Cortex of kidney (tissue), 1 donor: ENCODE data around the gene DTNB.
"Not testable (repeated sequence)": the region's sequence is repeated elsewhere in the genome, so short reads cannot be mapped to it uniquely, and the experiment has no call there.

Source experiments
- DNase-seq: peaks from one replicate; lab custom pipeline; 2025; lab: John Stamatoyannopoulos, UW

The DTNB gene

DNA sequence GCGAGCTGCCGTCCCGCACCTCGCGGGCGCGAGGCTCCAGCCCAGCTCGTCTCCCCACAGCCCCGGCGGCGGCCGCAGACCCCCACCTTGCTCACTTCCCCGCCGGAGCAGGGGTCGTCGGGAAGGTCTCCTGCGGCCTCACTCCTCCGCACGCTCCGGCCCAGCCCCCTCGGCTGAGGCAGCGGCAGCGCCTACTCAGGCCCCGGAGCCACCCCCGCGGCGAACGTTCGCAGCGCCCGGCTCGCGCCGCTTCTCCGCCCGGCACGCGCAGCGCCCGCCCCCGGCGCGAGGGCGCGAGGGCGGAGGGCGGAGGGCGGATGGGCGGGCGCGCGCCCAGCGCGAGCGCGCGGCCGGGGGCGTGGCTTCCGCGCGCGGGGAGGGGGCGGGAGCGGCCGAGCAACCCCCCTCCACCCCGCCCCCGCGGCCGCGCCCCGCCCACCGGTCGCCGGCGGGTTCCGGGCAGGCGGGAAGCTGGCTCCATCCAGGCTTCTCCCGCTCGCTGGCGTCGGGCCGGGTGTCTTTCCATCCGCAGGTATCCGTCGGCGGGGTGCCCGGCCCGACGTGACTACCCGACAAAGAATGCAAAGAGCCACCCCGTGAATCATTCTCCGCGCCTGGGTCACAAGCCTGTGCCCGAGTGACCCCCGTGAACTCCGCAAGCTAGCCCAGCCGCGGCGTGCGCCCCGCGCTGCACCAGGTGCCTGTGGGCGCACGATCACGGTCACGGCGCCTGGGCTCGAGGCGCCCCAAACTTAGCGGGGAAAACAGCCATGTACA lies at the start of gene DTNB:
Gene DTNB, minus strand, starts transcription at position 278 of the 777 bp plus-strand sequence. CDS start 20,917 bp downstream, outside the sequence.
- DNase-seq = peak; percentile 35

DNA sequence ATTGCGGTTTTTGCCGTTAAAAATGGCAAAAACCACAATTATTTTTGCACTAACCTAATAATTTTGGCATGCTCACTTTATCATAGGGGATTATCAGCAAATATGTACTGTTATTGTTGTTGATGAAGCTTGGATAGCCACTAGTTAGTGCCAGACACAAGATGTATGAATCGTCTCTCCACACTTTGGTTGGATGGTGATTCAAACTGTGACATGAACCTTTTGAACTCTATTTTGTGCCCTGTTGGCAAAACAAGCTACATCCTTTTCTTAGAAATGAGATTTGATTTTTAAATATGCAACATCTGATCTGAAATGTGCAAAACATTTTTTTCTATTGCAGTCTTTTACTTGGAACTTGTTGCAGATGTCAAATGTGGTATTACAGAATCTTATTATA lies 48.8 kb upstream of the DTNB start:
- no peak for DNase-seq

DNA sequence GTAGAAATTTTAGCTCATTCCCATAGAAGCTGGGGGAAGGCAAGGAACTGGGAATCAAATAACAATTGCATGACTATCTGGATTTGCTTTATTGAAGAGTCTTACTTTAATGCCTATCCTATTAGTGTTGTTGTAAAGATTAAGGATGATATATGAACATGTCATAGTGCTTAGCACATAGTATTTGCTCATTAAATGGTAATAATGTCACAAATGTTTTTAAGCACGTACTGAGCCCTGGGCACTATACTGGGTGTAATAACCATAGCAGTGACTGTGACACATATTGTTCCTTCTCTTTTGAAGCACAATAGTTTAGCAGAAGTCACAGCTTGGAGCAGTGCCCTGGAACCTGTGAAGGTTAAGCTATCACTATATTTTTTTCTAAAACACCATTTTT lies 47.2 kb upstream of the DTNB start:
- no peak for DNase-seq

DNA sequence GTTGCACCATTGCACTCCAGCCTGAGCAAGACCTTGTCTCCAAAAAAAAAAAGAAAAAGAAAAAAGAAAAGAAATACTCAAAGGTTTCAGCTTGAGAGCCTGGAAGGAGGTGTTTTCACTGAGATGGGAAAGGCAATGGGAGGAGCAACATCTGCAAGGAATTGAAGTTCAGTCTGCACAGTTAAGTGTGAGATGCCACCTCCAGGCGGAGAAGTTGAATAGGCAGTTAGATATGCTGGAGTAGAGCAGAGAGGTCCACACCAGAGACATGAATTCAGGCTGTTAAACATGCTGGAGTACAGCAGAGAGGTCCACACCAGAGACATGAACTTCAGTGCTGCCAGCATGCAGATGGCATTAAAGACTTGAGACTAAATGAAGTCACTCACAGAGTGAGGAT lies 41.4 kb upstream of the DTNB start:
- DNase-seq = no peak

DNA sequence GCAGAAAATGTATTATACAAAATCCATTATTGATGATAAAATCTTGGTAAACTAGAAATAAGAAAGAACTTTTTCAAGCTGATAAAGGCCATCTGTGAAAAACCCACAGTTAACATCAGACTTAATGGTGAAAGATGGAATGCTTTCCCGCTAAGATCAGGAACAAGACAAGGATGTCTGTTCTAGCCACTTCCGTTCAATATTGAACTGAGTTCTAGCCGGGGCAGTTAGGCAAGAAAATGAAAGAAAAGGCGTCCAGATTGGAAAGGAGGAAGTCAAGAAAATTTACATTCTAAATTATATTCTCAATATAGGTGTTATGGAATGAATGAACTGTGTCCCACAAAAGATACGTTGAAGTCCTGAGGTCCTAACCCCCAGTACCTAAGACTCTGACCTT lies 39.1 kb upstream of the DTNB start:
- DNase-seq = no peak

DNA sequence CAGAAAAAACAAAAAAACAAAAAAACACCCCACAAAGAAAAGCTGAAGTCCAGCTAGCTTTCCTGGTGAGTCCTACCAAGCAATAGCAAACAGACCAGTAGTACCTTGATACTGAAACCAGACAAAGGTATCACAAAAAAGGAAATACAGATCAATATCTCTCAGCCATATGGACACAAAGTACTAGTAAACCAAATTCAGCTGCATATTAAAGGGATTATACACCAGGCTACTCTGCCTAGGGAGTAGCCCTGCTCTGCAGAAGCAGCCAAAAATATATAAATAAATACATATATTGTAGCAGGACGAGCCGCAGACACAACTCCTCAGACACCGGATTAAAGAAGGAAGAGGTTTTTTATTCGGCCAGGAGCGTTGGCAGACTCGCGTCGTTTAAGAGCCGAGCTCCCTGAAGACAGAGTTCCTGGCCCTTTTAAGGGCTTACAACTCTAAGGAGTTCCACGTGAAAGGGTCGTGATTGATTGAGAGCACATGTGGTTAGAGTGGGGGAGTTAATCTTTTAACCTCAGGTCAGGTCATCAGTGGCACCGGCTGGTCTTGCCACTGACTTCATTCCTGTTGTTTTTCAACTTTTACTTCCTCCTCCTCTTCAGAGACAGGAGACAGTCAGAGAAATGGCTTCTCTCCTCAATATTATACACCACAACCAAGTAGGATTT lies 38.4 kb upstream of the DTNB start:
- no peak for DNase-seq

DNA sequence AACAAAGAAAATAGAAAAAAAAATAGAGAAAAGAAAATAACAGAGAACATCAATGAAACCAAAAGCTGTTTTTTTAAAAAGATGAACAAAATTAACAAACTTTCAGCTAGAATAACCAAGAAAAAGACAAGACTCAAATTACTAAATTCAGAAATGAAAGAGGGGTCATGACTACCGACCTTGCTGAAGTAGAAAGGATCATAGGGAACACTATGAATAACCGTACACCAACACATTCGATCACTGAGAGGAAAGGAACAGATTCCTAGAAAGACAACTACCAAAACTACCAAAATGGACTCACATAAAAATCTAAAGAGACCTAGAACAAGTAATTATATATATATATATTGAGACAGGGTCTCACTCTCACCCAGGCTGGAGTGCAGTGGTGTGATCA lies 37.4 kb upstream of the DTNB start:
- DNase-seq = no peak

DNA sequence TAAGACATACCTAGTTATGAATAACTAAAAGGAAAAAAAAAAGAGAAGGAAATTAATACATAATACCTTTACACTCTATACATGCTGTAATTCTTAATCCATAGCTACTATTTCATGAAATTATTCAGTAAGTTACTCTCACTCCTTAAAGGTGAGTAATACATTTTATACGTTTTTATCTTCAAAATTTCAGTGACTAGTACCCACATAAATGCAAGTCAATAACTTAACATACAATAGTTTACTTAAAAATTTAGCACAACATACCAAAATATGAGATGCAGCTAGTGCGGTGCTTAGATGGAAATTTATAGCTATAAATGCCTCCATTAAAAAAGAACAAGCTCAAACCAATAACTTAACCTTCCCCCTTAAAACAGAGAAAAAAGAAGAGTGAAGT lies 36.0 kb upstream of the DTNB start:
- DNase-seq = no peak

DNA sequence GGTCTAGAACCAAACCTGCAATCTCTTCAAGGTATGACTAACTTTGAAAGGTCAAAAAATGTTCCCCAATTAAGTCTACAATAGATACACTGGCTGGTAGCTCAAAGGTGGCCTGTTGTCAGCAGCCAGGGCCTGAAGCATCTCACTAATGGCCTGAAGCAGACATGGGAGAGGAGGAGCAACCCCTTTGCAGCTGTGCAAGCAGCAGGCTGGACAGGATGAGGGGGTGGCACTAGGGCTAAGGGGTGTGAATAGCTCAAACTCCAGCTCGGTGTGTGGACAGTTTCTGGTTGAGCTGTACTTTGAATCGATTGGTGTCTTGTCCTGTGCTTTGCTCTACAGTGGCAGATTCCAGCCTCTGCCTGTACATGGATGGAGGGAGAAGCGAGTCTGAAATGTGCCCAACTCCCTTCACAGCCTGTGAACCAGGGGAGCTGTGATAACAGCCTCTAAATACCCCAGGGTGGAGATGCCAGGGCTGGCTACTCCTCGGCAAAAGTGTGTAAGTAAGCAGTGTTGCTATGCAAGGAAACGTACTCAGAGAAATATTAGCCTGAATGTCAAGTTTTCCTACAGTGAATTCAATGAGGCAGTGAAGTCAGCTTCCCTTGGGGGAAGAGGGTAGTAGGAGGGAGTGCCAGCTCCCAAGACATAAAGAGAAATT lies 34.7 kb upstream of the DTNB start:
- DNase-seq = no peak

DNA sequence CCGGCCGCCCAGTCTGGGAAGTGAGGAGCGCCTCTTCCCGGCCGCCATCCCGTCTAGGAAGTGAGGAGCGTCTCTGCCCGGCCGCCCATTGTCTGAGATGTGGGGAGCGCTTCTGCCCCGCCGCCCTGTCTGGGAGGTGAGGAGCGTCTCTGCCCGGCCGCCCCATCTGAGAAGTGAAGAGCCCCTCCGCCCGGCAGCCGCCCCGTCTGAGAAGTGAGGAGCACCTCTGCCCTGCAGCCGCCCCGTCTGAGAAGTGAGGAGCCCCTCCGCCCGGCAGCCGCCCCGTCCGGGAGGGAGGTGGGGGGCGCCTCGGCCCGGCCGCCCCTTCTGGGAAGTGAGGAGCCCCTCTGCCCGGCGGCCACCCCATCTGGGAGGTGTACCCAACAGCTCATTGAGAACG lies 32.2 kb upstream of the DTNB start:
- not testable (repeated sequence) for DNase-seq

DNA sequence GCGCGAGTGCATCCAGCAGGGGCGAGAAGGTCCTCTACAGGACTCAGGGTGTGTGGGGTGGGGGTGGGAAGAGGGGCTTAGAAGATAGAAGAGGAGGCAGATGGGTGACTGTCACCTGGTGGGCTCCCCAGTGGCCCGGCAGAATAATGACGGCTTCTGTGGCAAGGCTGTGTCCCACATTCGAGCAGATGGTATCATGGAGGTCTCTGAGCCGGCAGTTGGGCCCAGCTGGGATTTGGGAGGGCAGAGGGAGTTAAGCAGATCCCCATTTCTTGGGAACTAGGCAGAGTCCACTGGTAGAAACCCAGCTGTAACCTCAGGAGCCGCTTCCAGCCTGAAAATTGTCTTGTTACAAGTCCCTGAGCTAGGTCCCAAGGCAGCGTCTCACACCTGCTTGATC lies 28.4 kb upstream of the DTNB start:
- no peak for DNase-seq

DNA sequence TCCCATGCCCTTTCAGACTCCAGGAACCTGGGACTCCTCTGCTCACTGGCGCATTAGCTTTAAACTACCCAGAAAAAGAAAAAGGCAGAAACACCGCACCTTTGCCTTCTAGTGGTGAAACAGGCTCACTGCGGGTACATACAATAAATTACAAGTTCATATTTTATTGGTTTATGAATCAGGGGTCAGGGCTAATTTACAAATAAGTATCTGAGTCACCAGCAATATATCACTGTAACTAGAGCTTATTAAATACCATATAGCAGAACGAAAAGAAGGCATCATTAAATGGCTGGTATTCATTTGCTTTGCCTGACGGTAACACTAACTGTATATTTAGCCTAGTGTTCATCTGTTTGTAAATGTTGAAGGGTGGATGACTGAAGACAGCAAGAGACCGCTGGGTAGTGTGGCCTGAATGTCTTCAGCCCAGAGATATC lies 26.9 kb upstream of the DTNB start:
- no peak for DNase-seq

DNA sequence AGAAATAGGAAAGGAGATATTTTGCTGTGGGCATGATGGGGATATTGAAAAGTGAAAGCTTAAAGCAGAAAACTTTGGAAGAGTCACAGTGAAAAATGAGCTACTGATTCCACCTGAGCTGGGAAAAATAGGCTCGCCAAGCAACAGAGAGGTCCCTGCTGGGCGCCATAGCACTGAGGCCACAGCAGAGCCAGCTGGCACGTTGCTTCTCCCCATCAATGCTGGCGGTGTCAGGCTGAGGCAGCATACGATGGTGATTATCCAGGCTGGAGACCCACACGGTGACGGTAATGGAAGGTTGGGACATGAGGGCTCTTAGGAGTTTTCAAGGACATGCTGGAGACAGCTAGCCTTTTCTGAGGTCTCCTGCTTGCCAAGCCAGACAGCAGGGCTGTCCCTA lies 25.8 kb upstream of the DTNB start:
- no peak for DNase-seq

DNA sequence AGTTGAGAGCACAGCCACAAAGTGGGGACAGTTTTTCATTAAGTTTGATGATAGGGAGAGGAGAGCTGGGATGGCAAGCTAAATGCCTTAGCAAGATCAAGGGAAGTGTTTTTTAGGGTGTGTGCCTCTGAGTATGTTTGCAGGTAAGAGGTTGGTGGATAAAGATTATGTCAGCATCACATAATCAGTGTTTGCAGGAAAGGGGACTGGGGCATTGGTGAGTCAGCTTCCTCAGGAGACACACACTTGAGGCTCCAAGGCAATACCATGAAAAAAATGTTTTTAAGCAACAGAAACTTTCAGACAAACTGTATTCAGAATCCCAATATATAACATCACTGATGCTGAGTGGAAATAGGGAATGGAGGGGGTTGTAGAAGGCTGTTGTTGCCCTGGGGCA lies 25.4 kb upstream of the DTNB start:
- DNase-seq = no peak

DNA sequence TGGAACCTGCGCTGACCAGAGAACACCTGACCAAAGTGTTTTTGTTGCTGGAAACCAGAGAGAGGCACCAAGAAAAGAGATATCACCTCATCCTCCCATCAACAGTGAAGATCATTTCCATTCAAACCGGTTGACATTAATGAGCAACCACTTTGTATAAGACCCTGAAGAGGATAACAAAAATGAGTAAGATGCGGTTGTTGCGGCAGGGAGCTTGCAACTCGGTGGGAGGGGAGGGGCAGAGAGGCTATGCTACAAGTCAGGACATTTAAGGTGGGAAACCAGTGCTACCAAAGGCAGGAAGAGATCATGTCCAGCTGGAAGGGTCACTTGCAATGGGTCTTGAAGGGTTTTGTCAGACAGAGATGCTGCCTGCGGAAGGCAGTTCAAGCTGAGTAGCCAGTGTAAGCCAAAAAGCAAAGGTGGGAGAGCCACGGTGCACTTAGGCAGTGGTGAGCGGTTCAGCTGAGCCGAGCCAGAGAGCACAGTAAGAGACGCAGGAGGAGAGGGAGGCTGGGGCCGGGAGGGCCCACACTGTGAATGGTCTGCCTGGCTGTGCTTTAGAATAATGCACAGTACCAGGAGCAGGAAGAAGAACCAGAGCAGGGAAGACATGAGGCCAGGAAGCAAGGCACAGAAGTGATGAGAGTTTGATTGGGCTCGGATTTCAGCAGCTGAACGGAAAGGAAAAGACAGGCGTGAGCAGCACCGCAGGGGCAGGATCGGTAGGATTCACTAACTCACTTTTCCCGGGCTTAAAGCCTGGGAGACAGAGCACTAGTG lies 24.4 kb upstream of the DTNB start:
- DNase-seq = no peak

DNA sequence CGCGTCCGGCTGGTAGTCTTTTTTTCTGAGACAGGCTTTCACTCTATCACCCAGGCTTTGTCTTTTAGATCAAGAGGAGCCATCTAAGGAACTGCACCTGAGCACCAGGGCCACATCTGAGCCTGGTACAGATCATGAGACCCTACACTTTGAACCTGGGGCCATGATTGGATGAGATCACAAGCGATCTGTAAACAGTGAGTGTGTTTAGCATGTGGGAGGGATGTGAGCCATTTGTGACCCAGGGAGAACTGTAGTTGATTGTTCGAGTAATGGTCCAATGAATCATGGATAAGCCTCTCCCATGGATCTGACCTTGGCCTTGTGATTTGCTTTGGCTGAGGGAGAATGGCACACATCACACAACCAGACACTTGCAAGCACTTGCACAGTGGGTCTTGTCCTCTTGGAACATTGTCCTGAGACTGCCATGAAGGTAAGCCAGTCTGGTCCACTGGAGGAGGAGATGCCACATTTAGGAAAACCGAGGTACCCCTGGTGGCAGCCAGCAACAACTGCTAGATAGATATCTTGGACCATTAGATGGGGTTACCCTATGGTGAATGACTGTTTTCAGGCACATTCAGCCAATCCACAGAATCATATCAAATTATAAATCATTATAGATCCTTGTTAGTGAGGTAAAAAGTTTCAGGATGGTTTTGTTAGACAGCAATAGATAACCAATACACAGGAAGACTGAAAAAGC lies 19.5 kb upstream of the DTNB start:
- DNase-seq = no peak

DNA sequence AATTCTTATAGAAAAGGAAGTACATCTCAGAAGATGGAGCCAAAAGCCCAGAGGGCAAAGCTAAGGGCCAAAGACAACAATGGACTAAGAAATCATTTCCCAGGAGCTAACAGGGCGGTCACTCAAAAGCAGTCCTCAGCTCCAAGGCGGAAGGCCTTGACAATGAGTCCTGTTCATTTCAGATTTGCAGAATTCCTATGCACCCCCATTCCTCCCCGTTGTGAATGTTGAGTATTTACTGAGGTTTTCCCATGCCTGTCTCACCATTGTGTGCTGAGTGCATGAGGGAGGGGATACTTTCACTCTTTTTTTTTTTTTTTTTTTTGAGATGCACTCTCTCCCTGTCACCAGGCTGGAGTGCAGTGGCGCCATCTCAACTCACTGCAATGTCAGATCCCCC lies 18.8 kb upstream of the DTNB start:
- no peak for DNase-seq

DNA sequence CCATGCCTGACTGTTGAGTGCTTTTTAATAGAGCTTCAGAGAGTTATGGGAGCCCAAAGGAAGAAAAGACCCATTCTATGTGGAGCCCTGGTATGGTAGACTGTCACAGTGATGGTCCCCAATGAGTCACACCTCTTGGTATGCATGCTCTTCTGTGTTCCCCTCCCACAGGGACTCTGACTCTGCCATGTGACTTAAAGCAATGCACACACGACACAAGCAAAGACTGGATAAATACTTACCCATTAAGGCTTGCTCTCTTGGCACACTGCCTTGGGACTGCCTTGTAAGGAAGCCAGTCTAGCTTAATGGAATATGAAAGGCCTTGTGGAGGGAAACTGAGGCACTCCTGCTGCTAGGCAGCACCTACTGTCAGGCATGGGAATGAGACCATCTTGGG lies 16.7 kb upstream of the DTNB start:
- DNase-seq = no peak

DNA sequence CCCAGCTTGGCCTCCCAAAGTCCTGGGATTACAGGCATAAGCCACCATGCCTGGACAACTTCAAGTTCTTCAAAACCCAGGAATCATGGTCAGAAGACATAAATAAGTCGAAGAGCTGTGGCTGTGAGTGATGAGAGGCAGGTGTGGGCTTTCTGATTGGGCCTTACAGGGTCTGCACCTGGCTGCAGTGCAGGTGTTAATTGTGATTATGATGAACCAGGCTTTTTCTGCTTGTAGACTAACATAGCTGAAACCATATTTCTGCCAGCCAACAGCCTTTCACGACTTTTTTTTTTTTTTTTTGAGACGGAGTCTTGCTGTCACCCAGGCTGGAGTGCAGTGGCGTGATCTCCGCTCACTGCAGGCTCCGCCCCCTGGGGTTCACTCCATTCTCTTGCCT lies 14.9 kb upstream of the DTNB start:
- no peak for DNase-seq

DNA sequence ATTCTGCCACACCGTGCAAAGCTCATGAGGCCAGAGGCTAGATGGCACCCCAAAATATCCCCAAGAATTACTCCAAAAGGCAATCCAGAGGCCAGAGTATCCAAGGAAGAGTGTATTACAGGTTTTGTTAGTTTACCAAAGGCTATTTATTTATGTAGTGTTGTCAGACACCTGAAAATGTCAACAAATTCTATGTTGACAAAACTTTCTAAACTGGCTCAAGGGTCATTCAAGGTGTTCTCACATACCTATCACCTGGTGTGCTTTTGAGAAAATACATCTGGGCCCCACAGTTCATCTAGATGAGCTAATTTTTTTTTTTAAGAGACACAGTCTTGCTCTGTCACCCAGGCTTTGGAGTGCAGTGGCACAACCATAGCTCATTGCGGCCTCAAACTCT lies 12.4 kb upstream of the DTNB start:
- DNase-seq = no peak

DNA sequence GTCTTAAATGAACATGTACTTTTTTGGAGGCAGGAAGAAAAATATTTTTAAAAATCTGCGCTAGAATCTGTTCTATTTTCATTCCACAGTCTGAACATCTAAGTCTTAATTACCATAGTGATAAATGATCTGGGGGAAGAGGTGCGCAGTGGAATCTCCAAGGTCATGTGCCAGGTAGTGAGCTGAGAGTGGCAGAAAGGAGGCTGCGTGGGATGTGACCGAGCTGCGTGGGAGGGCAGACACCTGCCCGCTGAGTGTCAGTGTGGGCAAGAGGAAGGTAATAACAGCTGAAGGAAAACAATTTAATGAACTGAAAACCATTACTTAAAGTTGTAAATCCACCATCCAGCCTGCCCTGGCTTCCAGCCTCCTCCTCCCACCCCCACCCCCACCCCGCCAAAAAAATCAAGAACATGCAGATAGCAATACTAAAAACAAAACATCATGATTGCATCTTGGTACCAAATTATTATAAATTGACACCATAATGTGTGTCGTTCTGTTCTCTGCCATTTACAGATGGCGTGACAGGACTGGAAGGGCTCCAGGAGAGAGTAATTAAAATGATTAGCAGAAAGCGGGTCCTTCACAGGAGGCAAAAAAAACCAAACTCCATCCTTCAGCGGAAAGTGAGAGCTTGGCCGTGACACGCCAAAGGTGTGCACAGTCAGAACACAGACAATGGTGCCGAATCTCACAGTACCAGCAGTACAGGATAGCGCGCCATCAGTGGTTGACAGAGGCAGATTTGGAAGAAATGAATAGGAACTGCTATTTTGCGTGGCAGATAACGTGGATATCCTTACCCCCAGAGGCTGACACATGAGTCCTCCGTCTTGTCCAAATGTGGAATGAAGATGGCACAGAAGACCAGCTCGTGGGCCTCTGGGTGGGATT lies 11.4 kb upstream of the DTNB start:
- no peak for DNase-seq
